Measurements from ENCODE around the gene SPAG16.

Gene SPAG16

GRCh38 chr2:214410918-214411554 is 1126.8 kb downstream of the SPAG16 start, which contains the start of gene VWC2L:
TSS of gene VWC2L (plus strand) at chr2:214411054. CDS start at chr2:214414194, 3,140 bp downstream.
- peak; percentile 64 for DNase-seq

DNA sequence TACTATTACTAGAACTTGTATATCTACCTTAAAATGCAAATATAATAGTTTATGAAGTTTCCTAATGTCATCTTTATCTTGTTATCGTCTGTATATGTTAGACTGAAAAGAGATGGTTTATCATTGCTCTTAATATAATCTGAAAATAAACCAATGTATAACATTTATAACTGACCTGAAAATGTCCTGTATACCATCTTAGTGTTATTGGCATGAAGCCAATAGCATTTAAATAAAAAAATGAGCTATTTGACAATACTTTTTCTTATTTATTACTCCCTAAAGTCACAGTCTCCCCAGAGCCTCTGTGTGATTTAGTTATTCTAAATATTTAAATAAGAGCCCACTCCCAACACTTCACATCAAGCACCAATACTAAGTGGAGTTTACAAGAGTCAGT is 1128.4 kb downstream of the SPAG16 start:
- no peak for DNase-seq

- no peak for DNase-seq
Measured at GRCh38 chr2:214436470-214436869, 1152.2 kb downstream of the SPAG16 start.

DNA sequence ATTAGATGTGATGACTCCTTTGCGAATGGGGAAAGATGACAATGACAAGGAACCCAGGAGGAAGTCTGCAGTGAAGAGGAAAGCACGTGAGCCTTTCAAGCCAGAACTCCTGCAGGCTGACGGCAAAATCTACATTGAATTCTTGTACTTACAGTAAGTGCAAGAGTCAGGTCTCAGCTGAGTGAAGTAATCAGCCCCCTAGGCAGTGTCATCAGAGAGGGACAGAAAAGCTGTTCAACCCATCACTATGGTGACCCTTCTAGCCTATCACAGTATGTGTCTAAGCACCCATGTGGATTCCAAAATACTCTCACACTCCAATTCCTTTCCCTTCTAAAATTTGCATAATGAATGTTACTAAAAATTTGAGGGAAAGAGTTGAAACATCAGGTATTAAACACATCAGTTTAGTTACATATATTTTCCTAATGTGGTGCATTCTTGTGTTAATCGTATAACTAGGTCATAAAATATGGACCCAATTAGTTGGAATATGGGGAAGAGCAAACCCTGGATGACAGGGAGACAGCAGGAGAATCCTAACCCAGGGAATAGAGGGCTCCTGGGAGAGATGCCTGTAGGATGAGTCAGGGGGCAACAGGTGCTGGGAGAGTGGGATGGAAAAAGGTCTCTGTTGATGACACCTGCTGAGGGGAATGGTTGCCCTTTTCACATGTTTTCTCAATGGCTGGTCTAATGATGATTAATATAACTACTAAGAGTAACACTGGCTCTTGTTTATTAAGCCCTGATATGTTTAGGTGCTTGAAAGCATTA is 1166.0 kb downstream of the SPAG16 start:
- no peak for DNase-seq

GRCh38 chr2:214451516-214452275 is 1167.4 kb downstream of the SPAG16 start:
- DNase-seq = no peak
